CD4-positive, alpha-beta T cell (primary cell): ENCODE results near the gene FAM131A. TPM values are rescaled to one million over a fixed set of nuclear protein-coding genes. Genes with fewer than 3 reads are reported as not detected.

Experiments used
- ATAC-seq: fragments of 200-7000 bp; cut with Tn5 transposase; one replicate; pipeline ENCODE4 v1.10.0; 2022; ENCODE audit warnings: mild to moderate bottlenecking; ENCODE audit not compliant: poor library complexity
- CTCF ChIA-PET: fragments of 350-600 bp; sonication (Branson Sonifier 250); formaldehyde crosslinking; loops from one replicate; lab custom pipeline; 2021; ENCODE audit warnings: antibody characterized with exemption, inconsistent platforms; lab: Charles Lee
- POLR2A ChIA-PET: fragments of 350-600 bp; sonication (Branson Sonifier 250); formaldehyde crosslinking; loops from one replicate; lab custom pipeline; 2021; ENCODE audit warnings: antibody characterized with exemption, inconsistent platforms; lab: Charles Lee
- DNase-seq, 14 experiments: peaks; one replicate each; pipeline ENCODE4 v3.0.0-alpha.2; 2013 to 2020; ENCODE audit warnings: mixed read lengths in 2 of 14
- H3K27ac ChIP-seq, 2 donors: one replicate each; pipeline versions ENCODE4 v1.5.1 to v1.7.0; 2013; ENCODE audit warnings: low read length in 2 of 2, low read depth in 1 of 2, mild to moderate bottlenecking in 1 of 2
- H3K27me3 ChIP-seq, 2 experiments: 1 replicate in 1 of 2; 2 replicates in 1 of 2; pipeline versions ENCODE4 v1.6.1 to v1.7.0; 2013; ENCODE audit warnings: low read length in 2 of 2, control low read depth in 1 of 2, mild to moderate bottlenecking in 1 of 2, moderate library complexity in 1 of 2; ENCODE audit not compliant: insufficient read depth in 2 of 2, control insufficient read depth in 1 of 2
- H3K36me3 ChIP-seq: one replicate; pipeline ENCODE4 v1.6.1; 2013; ENCODE audit warnings: low read length, control low read depth; ENCODE audit not compliant: insufficient read depth
- H3K4me1 ChIP-seq: one replicate; pipeline ENCODE4 v1.6.1; 2013; ENCODE audit warnings: low read length, control low read depth; ENCODE audit not compliant: insufficient read depth
- H3K4me3 ChIP-seq: one replicate; pipeline ENCODE4 v1.5.1; 2013; ENCODE audit warnings: mild to moderate bottlenecking, low read length, moderate library complexity
- H3K9me3 ChIP-seq, 2 experiments: 1 replicate in 1 of 2; 2 replicates in 1 of 2; pipeline versions ENCODE4 v1.6.1 to v1.7.0; 2013; ENCODE audit warnings: low read length in 2 of 2, mild to moderate bottlenecking in 2 of 2, control low read depth in 1 of 2, moderate library complexity in 1 of 2; ENCODE audit not compliant: control insufficient read depth in 1 of 2, insufficient read depth in 1 of 2
- H3K27ac Mint-ChIP-seq: one replicate; pipeline ENCODE4 v1.8.0; 2020; ENCODE audit warnings: mixed read lengths
- H3K27me3 Mint-ChIP-seq: one replicate; pipeline ENCODE4 v1.8.0; 2021; ENCODE audit warnings: mixed read lengths
- H3K36me3 Mint-ChIP-seq: one replicate; pipeline ENCODE4 v1.8.0; 2021; ENCODE audit warnings: low read depth, mixed read lengths
- H3K4me1 Mint-ChIP-seq: one replicate; pipeline ENCODE4 v1.8.0; 2021; ENCODE audit warnings: low read depth, mixed read lengths
- H3K4me3 Mint-ChIP-seq: one replicate; pipeline ENCODE4 v1.8.0; 2020; ENCODE audit warnings: mild to moderate bottlenecking, mixed read lengths
- H3K9me3 Mint-ChIP-seq: one replicate; pipeline ENCODE4 v1.8.0; 2020; ENCODE audit warnings: mixed read lengths
- intact Hi-C, 2 experiments: fragments of 100-400 bp; cut with DNase I in 1 of 2; cut with micrococcal nuclease in 1 of 2; formaldehyde crosslinking; loops; one replicate each; pipeline versions ENCODE4 v1.15.1 to v1.9.0; 2023 to 2025; cut with DNase I, micrococcal nuclease
- total RNA-seq, 174 experiments: library from RNA in 2 of 174; stranded (reverse) in 2 of 174; gene quantifications; one replicate each; pipeline ENCODE4 v1.2.3 and lab custom pipeline; 2021 to 2026
- TF ChIP-seq, protein P1 (sequence below): fragments of 200-600 bp; IDR thresholded peaks from one replicate; pipeline ENCODE4 v1.8.0; 2022; ENCODE audit warnings: antibody characterized with exemption, mild to moderate bottlenecking

Gene FAM131A
- total RNA-seq, 2 experiments from 2014 or later = 10.4 to 11.0 TPM

DNA sequence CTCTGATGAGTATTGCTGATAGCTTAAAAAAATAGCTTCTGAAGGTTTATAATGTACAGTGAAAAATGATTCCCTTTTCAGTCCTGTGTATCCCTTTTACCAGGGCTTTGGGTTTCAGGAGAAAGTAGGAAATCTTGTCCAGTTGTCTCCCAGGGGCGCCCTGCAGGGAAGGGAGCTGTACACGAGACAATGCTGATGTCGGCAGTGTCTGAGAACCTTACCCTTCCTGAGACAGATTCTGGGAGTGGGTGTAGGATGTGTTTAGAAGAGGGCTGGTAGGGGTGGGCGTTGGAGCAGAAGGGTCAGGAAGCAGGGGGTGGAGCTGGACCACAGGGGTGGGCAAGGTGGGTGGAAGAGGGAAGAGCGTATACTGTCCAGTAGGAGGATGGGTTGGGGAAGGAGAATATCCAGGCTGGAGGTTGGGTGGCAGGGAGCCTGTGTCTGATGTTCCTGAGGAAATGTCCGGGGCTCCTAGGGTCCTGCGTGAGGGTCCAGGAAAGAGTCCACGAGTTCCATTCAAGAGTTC is 35.0 kb downstream of the FAM131A start:
- peaks cover 17% of the 10 kb centered on the region for H3K36me3 Mint-ChIP-seq
- peaks cover 6% of the 10 kb centered on the region for H3K4me1 Mint-ChIP-seq
- CTCF ChIA-PET = interaction anchor here (1.2 to 1.9 kb wide), 3 partner anchors 10 to 178 kb away, joined by 3 to 14 read pairs (median 8); partner anchors contain the start of genes CLCN2 and POLR2H
- Histone ChIP-seq H3K36me3 (peaks cover 21% of the 10 kb centered on the region), H3K27me3 (peaks cover 0 to 15% of the 10 kb centered on the region in 2 experiments), H3K9me3 (no peaks in the 10 kb centered on the region), H3K4me3 (no peak overlapping the region), H3K27ac (no peak overlapping the region), H3K4me1 (peaks cover 5% of the 10 kb centered on the region)
- H3K27ac Mint-ChIP-seq = no peak overlapping the region
- POLR2A ChIA-PET = interaction anchor here (1.0 to 1.1 kb wide), 4 partner anchors 9 to 440 kb away, joined by 3 to 7 read pairs (median 4); partner anchors contain the start of gene VPS8
- H3K27me3 Mint-ChIP-seq = peaks cover 15% of the 10 kb centered on the region
- no peaks in the 10 kb centered on the region for H3K9me3 Mint-ChIP-seq
- DNase-seq (no peak), ATAC-seq (no peak)
- H3K4me3 Mint-ChIP-seq = no peak overlapping the region
- TF ChIP-seq, protein P1, sequence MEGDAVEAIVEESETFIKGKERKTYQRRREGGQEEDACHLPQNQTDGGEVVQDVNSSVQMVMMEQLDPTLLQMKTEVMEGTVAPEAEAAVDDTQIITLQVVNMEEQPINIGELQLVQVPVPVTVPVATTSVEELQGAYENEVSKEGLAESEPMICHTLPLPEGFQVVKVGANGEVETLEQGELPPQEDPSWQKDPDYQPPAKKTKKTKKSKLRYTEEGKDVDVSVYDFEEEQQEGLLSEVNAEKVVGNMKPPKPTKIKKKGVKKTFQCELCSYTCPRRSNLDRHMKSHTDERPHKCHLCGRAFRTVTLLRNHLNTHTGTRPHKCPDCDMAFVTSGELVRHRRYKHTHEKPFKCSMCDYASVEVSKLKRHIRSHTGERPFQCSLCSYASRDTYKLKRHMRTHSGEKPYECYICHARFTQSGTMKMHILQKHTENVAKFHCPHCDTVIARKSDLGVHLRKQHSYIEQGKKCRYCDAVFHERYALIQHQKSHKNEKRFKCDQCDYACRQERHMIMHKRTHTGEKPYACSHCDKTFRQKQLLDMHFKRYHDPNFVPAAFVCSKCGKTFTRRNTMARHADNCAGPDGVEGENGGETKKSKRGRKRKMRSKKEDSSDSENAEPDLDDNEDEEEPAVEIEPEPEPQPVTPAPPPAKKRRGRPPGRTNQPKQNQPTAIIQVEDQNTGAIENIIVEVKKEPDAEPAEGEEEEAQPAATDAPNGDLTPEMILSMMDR = no peak
- intact Hi-C loops = loop anchor here in 1 of 2 experiments (2.0 to 5.0 kb wide), 2 partner anchors 140 to 168 kb away; no protein-coding TSS in a partner anchor

DNA sequence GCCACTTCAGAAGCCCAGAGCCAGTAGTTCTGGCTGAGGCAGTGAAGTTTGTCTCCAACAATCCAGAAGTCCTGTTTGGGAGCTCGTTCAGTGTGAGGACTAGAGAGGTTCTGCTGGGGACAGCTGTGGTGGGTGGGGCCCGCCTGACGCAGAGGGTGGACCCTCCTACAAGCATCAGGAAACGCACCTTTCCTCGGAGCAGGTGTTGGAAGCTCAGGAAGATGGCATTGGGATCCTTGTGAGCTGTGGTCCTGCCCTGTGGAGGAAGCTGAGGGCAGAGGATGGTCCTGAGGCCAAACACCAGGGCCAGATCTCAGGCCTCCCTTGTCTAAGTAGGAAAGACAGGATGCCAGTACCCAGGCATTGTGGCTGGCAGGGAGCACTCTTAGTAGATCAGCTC is 35.5 kb downstream of the FAM131A start:
- H3K4me1 Mint-ChIP-seq = peaks cover 6% of the 10 kb centered on the region
- intact Hi-C loops = loop anchor here in 1 of 2 experiments (2.0 to 5.0 kb wide), 2 partner anchors 139 to 168 kb away; no protein-coding TSS in a partner anchor
- peaks cover 5% of the 10 kb centered on the region for H3K4me1 ChIP-seq
- H3K27me3 Mint-ChIP-seq = peaks cover 21% of the 10 kb centered on the region
- TF ChIP-seq, protein P1 = no peak
- H3K4me3 ChIP-seq = no peak overlapping the region
- no peak overlapping the region for H3K4me3 Mint-ChIP-seq
- no peaks in the 10 kb centered on the region for H3K9me3 ChIP-seq
- DNase-seq = no peak
- H3K9me3 Mint-ChIP-seq = no peaks in the 10 kb centered on the region
- peaks cover 12% of the 10 kb centered on the region for H3K36me3 Mint-ChIP-seq
- ATAC-seq = no peak
- H3K27ac Mint-ChIP-seq = no peak overlapping the region
- H3K27ac ChIP-seq = no peak overlapping the region
- POLR2A ChIA-PET = interaction anchor here (1.0 kb wide), 1 partner anchor 11 kb away, joined by 3 read pairs; no protein-coding TSS in a partner anchor
- CTCF ChIA-PET = interaction anchor here (1.9 kb wide), 1 partner anchor 142 kb away, joined by 14 read pairs; no protein-coding TSS in a partner anchor
- peaks cover 17% of the 10 kb centered on the region for H3K36me3 ChIP-seq
- peaks cover 2 to 20% of the 10 kb centered on the region in 2 experiments for H3K27me3 ChIP-seq

DNA sequence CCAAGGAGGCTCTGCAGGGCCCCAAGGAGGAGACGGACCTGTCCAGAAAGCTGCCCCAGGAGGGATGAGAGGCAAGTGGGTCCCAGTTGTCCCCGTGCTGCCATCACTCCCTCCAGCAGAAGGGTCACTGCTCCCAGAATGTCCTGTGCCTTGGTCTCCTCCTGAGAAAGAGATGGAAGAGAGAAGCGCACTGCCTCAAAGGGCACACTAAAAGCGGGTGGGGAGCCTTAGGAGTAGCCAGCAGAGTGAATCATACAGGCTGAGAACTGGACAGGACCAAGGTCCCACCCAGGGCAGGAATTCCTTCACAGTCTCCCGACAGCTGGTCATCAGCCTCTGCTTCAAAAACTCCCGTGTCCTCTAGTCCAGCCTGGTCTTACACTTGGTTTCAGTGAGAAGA is 36.0 kb downstream of the FAM131A start:
- ChIA-PET CTCF (no interaction called here), POLR2A (no interaction called here)
- no peak for DNase-seq
- Mint-ChIP-seq H3K27me3 (peaks cover 26% of the 10 kb centered on the region), H3K36me3 (peaks cover 7% of the 10 kb centered on the region), H3K4me3 (no peak overlapping the region), H3K27ac (no peak overlapping the region), H3K4me1 (peaks cover 6% of the 10 kb centered on the region), H3K9me3 (no peaks in the 10 kb centered on the region)
- intact Hi-C loops = loop anchor here in 1 of 2 experiments (2.0 to 5.0 kb wide), 2 partner anchors 139 to 167 kb away; no protein-coding TSS in a partner anchor
- Histone ChIP-seq H3K27ac (no peak overlapping the region), H3K4me3 (no peak overlapping the region), H3K9me3 (no peaks in the 10 kb centered on the region), H3K4me1 (peaks cover 5% of the 10 kb centered on the region), H3K36me3 (peaks cover 12% of the 10 kb centered on the region), H3K27me3 (peaks cover 5 to 26% of the 10 kb centered on the region in 2 experiments)
- ATAC-seq = no peak
- TF ChIP-seq, protein P1 = no peak
